Stimulated activated CD8-positive, alpha-beta memory T cell treated with anti-CD3 and anti-CD28 coated beads, Interleukin-15, amount 100 ng/mL, for 24 hours (primary cell): Measurements from ENCODE around the gene MYO1A.
"Not testable (repeated sequence)": the region's sequence is repeated elsewhere in the genome, so short reads cannot be mapped to it uniquely, and the experiment has no call there.

ENCODE experiments used
- DNase-seq: peaks from one replicate; pipeline ENCODE4 v3.0.0-alpha.2; 2020; ENCODE audit warnings: low read depth

Gene MYO1A

GRCh38 chr12:57046947-57047890 is 2.7 kb downstream of the MYO1A start:
- no peak for DNase-seq

- no peak for DNase-seq
Observed at GRCh38 chr12:57046086-57046791, 3.7 kb downstream of the MYO1A start.

GRCh38 chr12:57044889-57045288 is 5.0 kb downstream of the MYO1A start:
- no peak for DNase-seq

- no peak for DNase-seq
Observed at GRCh38 chr12:57044468-57044867, 5.5 kb downstream of the MYO1A start.

- DNase-seq = no peak
Observed at GRCh38 chr12:57042695-57043094, 7.2 kb downstream of the MYO1A start.

GRCh38 chr12:57040750-57041149 is 9.2 kb downstream of the MYO1A start:
- DNase-seq = no peak

- no peak for DNase-seq
Observed at GRCh38 chr12:57040211-57040610, 9.7 kb downstream of the MYO1A start.

- no peak for DNase-seq
Observed at GRCh38 chr12:57039016-57039798, 10.7 kb downstream of the MYO1A start.

- DNase-seq = no peak
Observed at GRCh38 chr12:57037264-57037663, 12.7 kb downstream of the MYO1A start.

GRCh38 chr12:57033431-57033830 is 16.5 kb downstream of the MYO1A start:
- no peak for DNase-seq

GRCh38 chr12:57031789-57032188 is 18.1 kb downstream of the MYO1A start:
- DNase-seq = no peak

GRCh38 chr12:57031138-57031725 is 18.7 kb downstream of the MYO1A start:
- DNase-seq = no peak

- DNase-seq = no peak
Observed at GRCh38 chr12:57029457-57029856, 20.5 kb downstream of the MYO1A start.

GRCh38 chr12:57027805-57028153 is 22.1 kb downstream of the MYO1A start:
- no peak for DNase-seq

- no peak for DNase-seq
Observed at GRCh38 chr12:57027011-57027804, 22.7 kb downstream of the MYO1A start.

GRCh38 chr12:57025196-57025595 is 24.7 kb downstream of the MYO1A start:
- no peak for DNase-seq

GRCh38 chr12:57022324-57022723 is 27.6 kb downstream of the MYO1A start:
- DNase-seq = not testable (repeated sequence)

- DNase-seq = no peak
Observed at GRCh38 chr12:57019983-57020719, 29.8 kb downstream of the MYO1A start.

- no peak for DNase-seq
Observed at GRCh38 chr12:57018906-57019305, 31.0 kb downstream of the MYO1A start.

GRCh38 chr12:57018353-57018752 is 31.6 kb downstream of the MYO1A start:
- DNase-seq = not testable (repeated sequence)

GRCh38 chr12:57016348-57016747 is 33.6 kb downstream of the MYO1A start, which contains the start of gene TAC3:
TSS of gene TAC3 (minus strand) at chr12:57016529. CDS start at chr12:57015797, 732 bp downstream.
- DNase-seq = no peak
